H1 (cell line): Measurements from ENCODE around the gene MYBPC1. TPM values are rescaled to one million over a fixed set of nuclear protein-coding genes. Genes with fewer than 3 reads are reported as not detected.

ENCODE experiments used
- CTCF ChIA-PET: fragments of 300-600 bp; sonication (Branson Sonifier 250); formaldehyde crosslinking; loops from one replicate; lab custom pipeline; 2021; ENCODE audit not compliant: partially characterized antibody; lab: Charles Lee
- POLR2A ChIA-PET: fragments of 300-600 bp; sonication (Branson Sonifier 250); formaldehyde crosslinking; loops from one replicate; lab custom pipeline; 2021; ENCODE audit warnings: inconsistent platforms; ENCODE audit not compliant: partially characterized antibody; lab: Charles Lee
- DNase-seq, 2 experiments: peaks; one replicate each; pipeline versions ENCODE4 v3.0.0 to v3.0.0-alpha.2; 2010 to 2022; ENCODE audit warnings: low spot score in 2 of 2, low read depth in 1 of 2, mixed read lengths in 1 of 2
- FAIRE-seq: peaks from 2 replicates; lab custom pipeline; 2011; peaks lifted over from hg19 to GRCh38; lab: Jason Lieb, UNC
- H2AFZ ChIP-seq: 2 replicates; pipeline ENCODE4 v1.8.1; 2012; ENCODE audit warnings: low read length, inconsistent platforms
- H2AK5ac ChIP-seq: 2 replicates; pipeline ENCODE4 v1.6.1; 2013; ENCODE audit warnings: low read depth, low read length
- H2BK120ac ChIP-seq: replicated peaks from 2 replicates; pipeline ENCODE3; 2013; ENCODE audit warnings: low read depth, low read length, inconsistent platforms
- H2BK12ac ChIP-seq: 2 replicates; pipeline ENCODE4 v1.6.1; 2013; ENCODE audit warnings: low read depth, low read length
- H2BK15ac ChIP-seq: 2 replicates; pipeline ENCODE4 v1.6.1; 2013; ENCODE audit warnings: low read length
- H2BK20ac ChIP-seq: 2 replicates; pipeline ENCODE4 v1.6.1; 2013; ENCODE audit warnings: low read length
- H2BK5ac ChIP-seq: 2 replicates; pipeline ENCODE4 v1.6.1; 2013; ENCODE audit warnings: low read depth, low read length
- H3K14ac ChIP-seq: 2 replicates; pipeline ENCODE4 v1.6.1; 2013; ENCODE audit warnings: inconsistent platforms; ENCODE audit not compliant: insufficient read length
- H3K18ac ChIP-seq: 2 replicates; pipeline ENCODE4 v1.6.1; 2013; ENCODE audit warnings: low read length; ENCODE audit errors: extremely low read depth
- H3K23ac ChIP-seq: 2 replicates; pipeline ENCODE4 v1.6.1; 2013; ENCODE audit warnings: inconsistent platforms; ENCODE audit not compliant: insufficient read length
- H3K23me2 ChIP-seq: 2 replicates; pipeline ENCODE4 v1.6.1; 2013; ENCODE audit warnings: low read depth, low read length
- H3K27ac ChIP-seq: 2 replicates; pipeline ENCODE4 v1.6.1; 2011; ENCODE audit warnings: low read depth, low read length, inconsistent platforms
- H3K27me3 ChIP-seq, 4 experiments: replicated peaks in 1 of 4; 1 replicate in 1 of 4; 2 replicates in 3 of 4; pipeline versions ENCODE4 v1.6.1 to v1.8.1; 2011 to 2013; ENCODE audit warnings: low read length in 3 of 4, mild to moderate bottlenecking in 3 of 4, inconsistent platforms in 2 of 4, mixed read lengths in 2 of 4, moderate library complexity in 1 of 4; ENCODE audit not compliant: control insufficient read depth in 3 of 4, insufficient read depth in 3 of 4; ENCODE audit errors: extremely low read depth in 1 of 4
- H3K36me3 ChIP-seq, 4 experiments: 2 replicates each; pipeline versions ENCODE4 v1.6.1 to v1.8.1; 2011 to 2013; ENCODE audit warnings: mild to moderate bottlenecking in 4 of 4, low read length in 3 of 4, moderate library complexity in 2 of 4, control low read depth in 1 of 4, inconsistent platforms in 1 of 4; ENCODE audit not compliant: insufficient read depth in 4 of 4, control insufficient read depth in 2 of 4
- H3K4ac ChIP-seq: replicated peaks from 2 replicates; pipeline ENCODE3; 2013; ENCODE audit warnings: low read length, low read depth, mixed read lengths, inconsistent platforms; ENCODE audit not compliant: insufficient read length
- H3K4me1 ChIP-seq, 4 experiments: replicated peaks in 1 of 4; 1 replicate in 1 of 4; 2 replicates in 3 of 4; pipeline versions ENCODE4 v1.6.1 to v1.8.1; 2011 to 2013; ENCODE audit warnings: low read length in 3 of 4, inconsistent platforms in 2 of 4, mixed read lengths in 1 of 4; ENCODE audit not compliant: insufficient read depth in 4 of 4, control insufficient read depth in 3 of 4
- H3K4me2 ChIP-seq, 2 experiments: 2 replicates each; pipeline versions ENCODE4 v1.6.1 to v1.8.1; 2011 to 2013; ENCODE audit warnings: low read depth in 2 of 2, low read length in 2 of 2, control low read depth in 1 of 2, inconsistent platforms in 1 of 2, mild to moderate bottlenecking in 1 of 2; ENCODE audit not compliant: insufficient read depth in 1 of 2
- H3K4me3 ChIP-seq, 4 experiments: fragments of 200-600, 300-600 bp in 1 of 4; sonication (generic), shearing (Covaris generic), sonication (Bioruptor Twin) in 1 of 4; 2 replicates each; pipeline versions ENCODE4 v1.5.1 to v1.8.1; 2011 to 2016; ENCODE audit warnings: low read length in 4 of 4, low read depth in 3 of 4, control low read depth in 2 of 4, inconsistent platforms in 2 of 4, mild to moderate bottlenecking in 2 of 4, mixed read lengths in 1 of 4, moderate library complexity in 1 of 4; ENCODE audit not compliant: insufficient read depth in 2 of 4; ENCODE audit errors: extremely low read depth in 1 of 4
- H3K56ac ChIP-seq: replicated peaks from 2 replicates; pipeline ENCODE3; 2013; ENCODE audit warnings: low read depth, mild to moderate bottlenecking, mixed read lengths, low read length, inconsistent platforms; ENCODE audit not compliant: insufficient read length
- H3K79me1 ChIP-seq: 2 replicates; pipeline ENCODE4 v1.6.1; 2013; ENCODE audit warnings: low read depth, low read length, control low read depth
- H3K79me2 ChIP-seq, 2 experiments: 2 replicates each; pipeline versions ENCODE4 v1.6.1 to v1.8.1; 2012 to 2013; ENCODE audit warnings: low read length in 2 of 2, mild to moderate bottlenecking in 2 of 2, inconsistent platforms in 1 of 2; ENCODE audit not compliant: insufficient read depth in 2 of 2, control insufficient read depth in 1 of 2
- H3K9ac ChIP-seq, 4 experiments: replicated peaks in 1 of 4; 1 replicate in 1 of 4; 2 replicates in 3 of 4; pipeline versions ENCODE4 v1.6.1 to v1.8.1; 2011 to 2013; ENCODE audit warnings: low read depth in 3 of 4, low read length in 3 of 4, control low read depth in 2 of 4, mild to moderate bottlenecking in 2 of 4, moderate library complexity in 2 of 4, inconsistent platforms in 1 of 4; ENCODE audit errors: extremely low read depth in 1 of 4
- H3K9me3 ChIP-seq, 2 experiments: 2 replicates each; pipeline versions ENCODE4 v1.6.1 to v1.8.1; 2012 to 2013; ENCODE audit warnings: mild to moderate bottlenecking in 2 of 2, moderate library complexity in 2 of 2, control low read depth in 1 of 2, inconsistent platforms in 1 of 2, low read depth in 1 of 2, low read length in 1 of 2, mixed read lengths in 1 of 2; ENCODE audit not compliant: insufficient read depth in 2 of 2
- H4K20me1 ChIP-seq, 2 experiments: replicated peaks in 1 of 2; 2 replicates each; pipeline versions ENCODE3 to v1.8.1; 2011 to 2013; ENCODE audit warnings: inconsistent platforms in 2 of 2, low read length in 2 of 2, mild to moderate bottlenecking in 1 of 2; ENCODE audit not compliant: insufficient read depth in 2 of 2, control insufficient read depth in 1 of 2
- H4K5ac ChIP-seq: 2 replicates; pipeline ENCODE4 v1.6.1; 2013; ENCODE audit warnings: low read length, low read depth, mixed read lengths, inconsistent platforms; ENCODE audit not compliant: insufficient read length
- H4K8ac ChIP-seq: 2 replicates; pipeline ENCODE4 v1.8.0; 2013; ENCODE audit warnings: mild to moderate bottlenecking, moderate library complexity, low read length, inconsistent platforms; ENCODE audit not compliant: insufficient read depth; ENCODE audit errors: extremely low read depth
- H4K91ac ChIP-seq: replicated peaks from 2 replicates; pipeline ENCODE3; 2013; ENCODE audit warnings: low read length, mixed read lengths, inconsistent platforms; ENCODE audit not compliant: insufficient read length
- ASH2L ChIP-seq: fragments of 200-600, 300-600 bp; sonication (generic); IDR thresholded peaks from one replicate; pipeline ENCODE4 v1.7.1; 2017; ENCODE audit warnings: low read length
- CBX5 ChIP-seq: fragments of 300-800, 300-1000 bp; sonication (generic); IDR thresholded peaks from 2 replicates; pipeline ENCODE4 v1.7.1; 2016; ENCODE audit warnings: antibody characterized with exemption, low read length, low read depth
- CTBP2 ChIP-seq: IDR thresholded peaks from 2 replicates; pipeline ENCODE4 v1.7.0; 2011; ENCODE audit warnings: borderline replicate concordance, mild to moderate bottlenecking, moderate library complexity, mixed read lengths, low read length; ENCODE audit not compliant: insufficient read depth, insufficient read length
- EGR1 ChIP-seq: IDR thresholded peaks from 2 replicates; pipeline ENCODE4 v1.6.1; 2011; ENCODE audit warnings: low read depth, low read length, borderline replicate concordance
- FOSL1 ChIP-seq: IDR thresholded peaks from 2 replicates; pipeline ENCODE4 v1.6.1; 2011; ENCODE audit warnings: mild to moderate bottlenecking, low read depth, low read length, moderate library complexity; ENCODE audit not compliant: insufficient read depth
- JUN ChIP-seq: IDR thresholded peaks from 2 replicates; pipeline ENCODE4 v1.6.1; 2011; ENCODE audit warnings: low read depth, mild to moderate bottlenecking, improper control_type of control experiment, low read length
- JUND ChIP-seq: IDR thresholded peaks from 2 replicates; pipeline ENCODE4 v1.6.1; 2011; ENCODE audit warnings: mild to moderate bottlenecking, improper control_type of control experiment, low read length
- RFX5 ChIP-seq: IDR thresholded peaks from 2 replicates; pipeline ENCODE4 v1.6.1; 2011; ENCODE audit warnings: low read depth, low read length, improper control_type of control experiment, borderline replicate concordance
- TAF1 ChIP-seq: IDR thresholded peaks from 2 replicates; pipeline ENCODE4 v1.6.1; 2011; ENCODE audit warnings: mild to moderate bottlenecking, low read depth, low read length
- YY1 ChIP-seq: IDR thresholded peaks from 2 replicates; pipeline ENCODE4 v1.6.1; 2011; ENCODE audit warnings: low read depth, mild to moderate bottlenecking, low read length
- polyA plus RNA-seq, 7 experiments: library from polyadenylated mRNA; depleted of rRNA in 3 of 7; stranded (reverse) in 5 of 7; unstranded in 2 of 7; fragments of >200 nt in 5 of 7; fragments of 200-250 nt in 2 of 7; gene quantifications; 1 replicate in 5 of 7; 2 replicates in 1 of 7; 4 replicates in 1 of 7; pipeline versions ENCODE4 v1.2.1 to v1.2.3, GENCODE V29; 2011 to 2013; ENCODE audit warnings: missing spikeins in 2 of 7, mixed read lengths in 2 of 7
- total RNA-seq: library from RNA; stranded (reverse); fragmentation: NEBNext Ultra II Directional; extraction: Animal tissue kit (Norgen Biotek cat#: 25700); gene quantifications from 2 replicates; pipeline ENCODE4 v1.2.1, GENCODE V29; 2021

The MYBPC1 gene
- total and polyA plus RNA-seq, 2 of the 8 experiments (the other 6 are each of a cell fraction or from before 2014, with no cell fraction given), result not detected

- Histone ChIP-seq H3K79me1 (no peaks in the 10 kb centered on the region), H2BK20ac (no peak overlapping the region), H2BK15ac (no peak overlapping the region), H3K4me1 (peaks cover 0 to 2% (median 1%) of the 10 kb centered on the region in 4 experiments; a peak in 3 of 7 replicates), H3K27me3 (no peaks in the 10 kb centered on the region), H3K9me3 (no peaks in the 10 kb centered on the region), H2AK5ac (no peak overlapping the region), H2BK12ac (no peak overlapping the region), H3K23ac (no peak overlapping the region), H4K8ac (no peak overlapping the region), H4K20me1 (no peaks in the 10 kb centered on the region), H2BK120ac (no peak overlapping the region), H3K4ac (no peak overlapping the region), H3K4me2 (no peak overlapping the region), H2BK5ac (no peak overlapping the region), H2AFZ (no peak overlapping the region), H4K91ac (no peak overlapping the region), H3K14ac (no peak overlapping the region), H3K79me2 (peaks cover 0 to 14% of the 10 kb centered on the region in 2 experiments; a peak in 1 of 4 replicates), H3K27ac (no peak overlapping the region), H3K36me3 (no peaks in the 10 kb centered on the region; a peak in 1 of 8 replicates), H3K56ac (no peak overlapping the region), H4K5ac (no peak overlapping the region), H3K18ac (no peak overlapping the region), H3K9ac (no peak overlapping the region), H3K4me3 (no peak overlapping the region), H3K23me2 (no peaks in the 10 kb centered on the region)
- TF ChIP-seq FOSL1 (no peak), ASH2L (no peak), RFX5 (no peak), JUN (no peak), CTBP2 (no peak), EGR1 (no peak), JUND (no peak), CBX5 (no peak), TAF1 (no peak), YY1 (no peak)
- CTCF ChIA-PET, result no interaction called here
- FAIRE-seq (no peak), DNase-seq (no peak)
- POLR2A ChIA-PET, result no interaction called here
Measured at GRCh38 chr12:101707131-101707782, 112.5 kb downstream of the MYBPC1 start.
